Neural cell (in vitro differentiated cells): ENCODE data around the gene FAM43B. TPM values are rescaled to one million over a fixed set of nuclear protein-coding genes. Genes with fewer than 3 reads are reported as not detected.

Experiments used
- H2AFZ ChIP-seq: fragments of 200-600, 300-800 bp; sonication (generic), shearing (Covaris generic); 2 replicates; pipeline ENCODE4 v1.6.0; 2014; ENCODE audit warnings: low read depth, mild to moderate bottlenecking, antibody characterized with exemption, low read length, moderate library complexity
- H3F3A ChIP-seq: fragments of 200-600 bp; shearing (Covaris generic); 2 replicates; pipeline ENCODE4 v1.6.1; 2016; ENCODE audit warnings: mild to moderate bottlenecking, moderate library complexity, mixed read lengths, antibody characterized with exemption, low read length; ENCODE audit not compliant: insufficient read depth, poor library complexity, severe bottlenecking
- H3K27ac ChIP-seq: fragments of 200-600, 300-800 bp; sonication (generic), shearing (Covaris generic); 2 replicates; pipeline ENCODE4 v1.5.1; 2014; ENCODE audit warnings: mild to moderate bottlenecking, low read length, moderate library complexity
- H3K27me3 ChIP-seq: fragments of 300-800, 200-600 bp; sonication (generic), shearing (Covaris generic); 2 replicates; pipeline ENCODE4 v1.6.0; 2014; ENCODE audit warnings: mild to moderate bottlenecking, low read depth, low read length, moderate library complexity; ENCODE audit not compliant: insufficient read depth
- H3K36me3 ChIP-seq: fragments of 300-800, 200-600 bp; sonication (generic), shearing (Covaris generic); 2 replicates; pipeline ENCODE4 v1.5.1; 2014; ENCODE audit warnings: mild to moderate bottlenecking, antibody characterized with exemption, low read length, moderate library complexity; ENCODE audit not compliant: insufficient read depth
- H3K4me2 ChIP-seq: fragments of 300-800, 200-600 bp; sonication (generic), shearing (Covaris generic); 2 replicates; pipeline ENCODE4 v1.6.0; 2014; ENCODE audit warnings: mild to moderate bottlenecking, low read length
- H3K4me3 ChIP-seq: fragments of 300-800, 200-600 bp; sonication (generic), shearing (Covaris generic); 2 replicates; pipeline ENCODE4 v1.5.1; 2014; ENCODE audit warnings: mild to moderate bottlenecking, low read length, moderate library complexity
- H3K79me2 ChIP-seq: fragments of 200-600 bp; shearing (Covaris generic); replicated peaks from 2 replicates; pipeline ENCODE4 v1.6.0; 2014; ENCODE audit warnings: mild to moderate bottlenecking, low read length, moderate library complexity; ENCODE audit not compliant: insufficient read depth
- H3K9ac ChIP-seq: fragments of 300-800, 200-600 bp; sonication (generic), shearing (Covaris generic); 2 replicates; pipeline ENCODE4 v1.6.1; 2016; ENCODE audit warnings: mild to moderate bottlenecking, low read length, mixed read lengths
- H3K9me2 ChIP-seq: fragments of 200-600 bp; shearing (Covaris generic); 2 replicates; pipeline ENCODE4 v1.6.1; 2016; ENCODE audit warnings: mild to moderate bottlenecking, low read length, mixed read lengths; ENCODE audit not compliant: insufficient read depth
- H3K9me3 ChIP-seq: fragments of 200-600, 300-800 bp; sonication (generic), shearing (Covaris generic); 2 replicates; pipeline ENCODE4 v1.6.1; 2016; ENCODE audit warnings: mild to moderate bottlenecking, mixed run types, low read length, moderate library complexity, mixed read lengths
- H4K20me1 ChIP-seq: fragments of 200-600 bp; shearing (Covaris generic); 2 replicates; pipeline ENCODE4 v1.6.1; 2016; ENCODE audit warnings: mild to moderate bottlenecking, mixed run types; ENCODE audit not compliant: insufficient read depth
- CTCF ChIP-seq: fragments of 450-650 bp; IDR thresholded peaks from 2 replicates; pipeline ENCODE4 v1.5.1; 2014; ENCODE audit warnings: antibody characterized with exemption, mild to moderate bottlenecking, moderate library complexity; ENCODE audit not compliant: poor library complexity, severe bottlenecking
- EP300 ChIP-seq: fragments of 450-650 bp; conservative IDR thresholded peaks from 2 replicates; pipeline ENCODE4 v1.6.1; 2014; ENCODE audit warnings: antibody characterized with exemption, mild to moderate bottlenecking, moderate library complexity; ENCODE audit not compliant: poor library complexity, severe bottlenecking
- EZH2 ChIP-seq: fragments of 200-600, 300-800 bp; shearing (Covaris generic), sonication (generic); IDR thresholded peaks from 2 replicates; pipeline ENCODE4 v1.6.1; 2014; ENCODE audit warnings: antibody characterized with exemption, low read length, borderline replicate concordance, mild to moderate bottlenecking; ENCODE audit not compliant: insufficient read depth, poor library complexity, severe bottlenecking
- MXI1 ChIP-seq: fragments of 450-650 bp; conservative IDR thresholded peaks from 2 replicates; pipeline ENCODE4 v1.6.1; 2014; ENCODE audit warnings: antibody characterized with exemption, mild to moderate bottlenecking; ENCODE audit not compliant: poor library complexity, severe bottlenecking
- POLR2AphosphoS5 ChIP-seq: IDR thresholded peaks from 2 replicates; pipeline ENCODE4 v1.6.1; 2012
- RAD21 ChIP-seq: fragments of 450-650 bp; conservative IDR thresholded peaks from 2 replicates; pipeline ENCODE4 v1.6.1; 2014; ENCODE audit warnings: antibody characterized with exemption, mild to moderate bottlenecking, moderate library complexity
- REST ChIP-seq: IDR thresholded peaks from 2 replicates; pipeline ENCODE4 v1.6.1; 2012; ENCODE audit warnings: borderline replicate concordance
- SMC3 ChIP-seq: fragments of 450-650 bp; conservative IDR thresholded peaks from 2 replicates; pipeline ENCODE4 v1.6.1; 2014; ENCODE audit warnings: antibody characterized with exemption, mild to moderate bottlenecking, moderate library complexity; ENCODE audit not compliant: poor library complexity
- TAF1 ChIP-seq: IDR thresholded peaks from 2 replicates; pipeline ENCODE4 v1.6.1; 2012; ENCODE audit warnings: low read depth
- polyA plus RNA-seq: library from polyadenylated mRNA; depleted of rRNA; stranded (reverse); fragments of >200 nt; gene quantifications from 2 replicates; pipeline ENCODE4 v1.2.3, GENCODE V29; 2014

The FAM43B gene
- polyA plus RNA-seq, 1 donor from 2014 or later = 1.3 TPM

- H3K9me2 ChIP-seq = no peaks in the 10 kb centered on the region
- no peak overlapping the region for H3K4me3 ChIP-seq
- H3K79me2 ChIP-seq = no peaks in the 10 kb centered on the region
- H3K4me2 ChIP-seq = no peak overlapping the region
- H3K27me3 ChIP-seq = no peaks in the 10 kb centered on the region
- no peaks in the 10 kb centered on the region for H3F3A ChIP-seq
- no peaks in the 10 kb centered on the region for H3K9me3 ChIP-seq
- no peaks in the 10 kb centered on the region for H4K20me1 ChIP-seq
- H3K9ac ChIP-seq = no peak overlapping the region
- TF ChIP-seq SMC3 = no peak
- no peak for TF ChIP-seq CTCF
- TF ChIP-seq TAF1 = no peak
- TF ChIP-seq REST = no peak
- TF ChIP-seq RAD21 = no peak
- no peak for TF ChIP-seq EP300
- TF ChIP-seq MXI1 = no peak
- no peaks in the 10 kb centered on the region for H3K36me3 ChIP-seq
- no peak overlapping the region for H3K27ac ChIP-seq
- no peak overlapping the region for H2AFZ ChIP-seq
Measured at GRCh38 chr1:20538760-20539551, 13.4 kb upstream of the FAM43B start.

- Histone ChIP-seq H3K4me2 (no peak overlapping the region), H3F3A (no peaks in the 10 kb centered on the region), H4K20me1 (no peaks in the 10 kb centered on the region), H3K79me2 (no peaks in the 10 kb centered on the region), H3K9me3 (no peaks in the 10 kb centered on the region), H2AFZ (no peak overlapping the region), H3K27me3 (no peaks in the 10 kb centered on the region), H3K27ac (no peak overlapping the region), H3K9me2 (no peaks in the 10 kb centered on the region), H3K36me3 (no peaks in the 10 kb centered on the region), H3K4me3 (no peak overlapping the region), H3K9ac (no peak overlapping the region)
- no peak for TF ChIP-seq TAF1
- no peak for TF ChIP-seq MXI1
- TF ChIP-seq EZH2 = no peak
- no peak for TF ChIP-seq SMC3
- no peak for TF ChIP-seq POLR2AphosphoS5
- no peak for TF ChIP-seq REST
- TF ChIP-seq EP300 = no peak
- TF ChIP-seq RAD21 = no peak
- no peak for TF ChIP-seq CTCF
Measured at GRCh38 chr1:20540281-20540680, 12.1 kb upstream of the FAM43B start.
